Measurements from ENCODE around the gene MON2. TPM values are rescaled to one million over a fixed set of nuclear protein-coding genes. Genes with fewer than 3 reads are reported as not detected.
A peak's percentile ranks its signal among the peaks of the same experiment; 100 is the strongest.
"Not testable (repeated sequence)": the region's sequence is repeated elsewhere in the genome, so short reads cannot be mapped to it uniquely, and the experiment has no call there.

MON2 gene
- total RNA-seq, 1 donor from 2014 or later: 16.9 TPM

GRCh38 chr12:62458626-62459025 lies 8.0 kb upstream of the MON2 start:
- TF ChIP-seq CTCF (IDR thresholded peaks at IDR 0.05; ENCODE audit: insufficient read depth, low read length, poor library complexity, severe bottlenecking): no peak
- no peaks in the 10 kb centered on the region for H3K36me3 ChIP-seq (ENCODE audit: control insufficient read depth, insufficient read depth, low read length)
- no peak for DNase-seq (ENCODE audit: low read depth)
- H3K4me3 ChIP-seq (ENCODE audit: low read depth, low read length): no peak overlapping the region
- no peaks in the 10 kb centered on the region for H3K27me3 ChIP-seq (ENCODE audit: control insufficient read depth, insufficient read depth, low read length)

GRCh38 chr12:62459976-62460375 lies 6.7 kb upstream of the MON2 start:
- no peak for TF ChIP-seq CTCF (IDR thresholded peaks at IDR 0.05; ENCODE audit: insufficient read depth, low read length, poor library complexity, severe bottlenecking)
- H3K27me3 ChIP-seq (ENCODE audit: control insufficient read depth, insufficient read depth, low read length): no peaks in the 10 kb centered on the region
- no peaks in the 10 kb centered on the region for H3K36me3 ChIP-seq (ENCODE audit: control insufficient read depth, insufficient read depth, low read length)
- DNase-seq (ENCODE audit: low read depth): no peak
- H3K4me3 ChIP-seq (ENCODE audit: low read depth, low read length): no peak overlapping the region

- H3K27me3 ChIP-seq (ENCODE audit: control insufficient read depth, insufficient read depth, low read length); DNase-seq (ENCODE audit: low read depth); H3K36me3 ChIP-seq (ENCODE audit: control insufficient read depth, insufficient read depth, low read length); H3K4me3 ChIP-seq (ENCODE audit: low read depth, low read length): not testable (repeated sequence)
Measured at GRCh38 chr12:62461171-62461837, 5.3 kb upstream of the MON2 start.

GRCh38 chr12:62463252-62463651 lies 3.4 kb upstream of the MON2 start:
- not testable (repeated sequence) for H3K4me3 ChIP-seq (ENCODE audit: low read depth, low read length); DNase-seq (ENCODE audit: low read depth); H3K36me3 ChIP-seq (ENCODE audit: control insufficient read depth, insufficient read depth, low read length); H3K27me3 ChIP-seq (ENCODE audit: control insufficient read depth, insufficient read depth, low read length)

- DNase-seq (ENCODE audit: low read depth): no peak
- TF ChIP-seq CTCF (IDR thresholded peaks at IDR 0.05; ENCODE audit: insufficient read depth, low read length, poor library complexity, severe bottlenecking): no peak
- H3K4me3 ChIP-seq (ENCODE audit: low read depth, low read length): peak overlapping the region; percentile 86
- no peaks in the 10 kb centered on the region for H3K36me3 ChIP-seq (ENCODE audit: control insufficient read depth, insufficient read depth, low read length)
- no peaks in the 10 kb centered on the region for H3K27me3 ChIP-seq (ENCODE audit: control insufficient read depth, insufficient read depth, low read length)
Measured at GRCh38 chr12:62466018-62466593, 520 bp upstream of the MON2 start.

- no peak for TF ChIP-seq CTCF (IDR thresholded peaks at IDR 0.05; ENCODE audit: insufficient read depth, low read length, poor library complexity, severe bottlenecking)
- Histone ChIP-seq H3K36me3 (ENCODE audit: control insufficient read depth, insufficient read depth, low read length) (no peaks in the 10 kb centered on the region), H3K4me3 (ENCODE audit: low read depth, low read length) (no peak overlapping the region), H3K27me3 (ENCODE audit: control insufficient read depth, insufficient read depth, low read length) (no peaks in the 10 kb centered on the region)
- no peak for DNase-seq (ENCODE audit: low read depth)
Measured at GRCh38 chr12:62468397-62468796, 1.8 kb downstream of the MON2 start.

GRCh38 chr12:62468935-62469334 lies 2.3 kb downstream of the MON2 start:
- Histone ChIP-seq H3K4me3 (ENCODE audit: low read depth, low read length) (no peak overlapping the region), H3K27me3 (ENCODE audit: control insufficient read depth, insufficient read depth, low read length) (no peaks in the 10 kb centered on the region), H3K36me3 (ENCODE audit: control insufficient read depth, insufficient read depth, low read length) (no peaks in the 10 kb centered on the region)
- DNase-seq (ENCODE audit: low read depth): no peak
- no peak for TF ChIP-seq CTCF (IDR thresholded peaks at IDR 0.05; ENCODE audit: insufficient read depth, low read length, poor library complexity, severe bottlenecking)
